GM12873 (cell line): ENCODE measurements around the gene CYSTM1.

Experiments used
- TF ChIP-seq, protein P1 (sequence below): IDR thresholded peaks from 2 replicates; pipeline ENCODE4 v1.5.1; 2012; ENCODE audit warnings: low read depth, mild to moderate bottlenecking, moderate library complexity, low read length, control low read depth; ENCODE audit not compliant: insufficient read depth; ENCODE audit errors: missing control alignments

The CYSTM1 gene

DNA sequence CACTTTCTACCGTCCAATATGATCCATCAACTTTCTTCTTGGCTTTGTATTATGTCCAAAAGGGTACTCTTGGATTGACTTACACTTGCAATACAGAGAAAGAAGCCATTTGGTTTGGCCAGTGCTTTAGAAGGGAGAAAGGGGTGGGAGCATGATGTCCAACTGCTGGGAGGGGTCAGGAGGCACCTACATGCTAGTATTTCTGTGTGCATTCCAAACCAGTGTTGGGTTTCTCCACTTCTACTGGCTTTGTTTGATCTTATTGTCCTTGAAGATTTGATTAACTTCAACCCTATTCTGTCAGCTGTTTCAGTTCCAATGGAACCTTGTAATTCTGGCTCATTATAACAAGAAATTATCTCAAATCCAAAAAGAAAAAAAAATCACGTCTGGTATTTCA is 27.6 kb downstream of the CYSTM1 start:
- TF ChIP-seq, protein P1, sequence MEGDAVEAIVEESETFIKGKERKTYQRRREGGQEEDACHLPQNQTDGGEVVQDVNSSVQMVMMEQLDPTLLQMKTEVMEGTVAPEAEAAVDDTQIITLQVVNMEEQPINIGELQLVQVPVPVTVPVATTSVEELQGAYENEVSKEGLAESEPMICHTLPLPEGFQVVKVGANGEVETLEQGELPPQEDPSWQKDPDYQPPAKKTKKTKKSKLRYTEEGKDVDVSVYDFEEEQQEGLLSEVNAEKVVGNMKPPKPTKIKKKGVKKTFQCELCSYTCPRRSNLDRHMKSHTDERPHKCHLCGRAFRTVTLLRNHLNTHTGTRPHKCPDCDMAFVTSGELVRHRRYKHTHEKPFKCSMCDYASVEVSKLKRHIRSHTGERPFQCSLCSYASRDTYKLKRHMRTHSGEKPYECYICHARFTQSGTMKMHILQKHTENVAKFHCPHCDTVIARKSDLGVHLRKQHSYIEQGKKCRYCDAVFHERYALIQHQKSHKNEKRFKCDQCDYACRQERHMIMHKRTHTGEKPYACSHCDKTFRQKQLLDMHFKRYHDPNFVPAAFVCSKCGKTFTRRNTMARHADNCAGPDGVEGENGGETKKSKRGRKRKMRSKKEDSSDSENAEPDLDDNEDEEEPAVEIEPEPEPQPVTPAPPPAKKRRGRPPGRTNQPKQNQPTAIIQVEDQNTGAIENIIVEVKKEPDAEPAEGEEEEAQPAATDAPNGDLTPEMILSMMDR: no peak

DNA sequence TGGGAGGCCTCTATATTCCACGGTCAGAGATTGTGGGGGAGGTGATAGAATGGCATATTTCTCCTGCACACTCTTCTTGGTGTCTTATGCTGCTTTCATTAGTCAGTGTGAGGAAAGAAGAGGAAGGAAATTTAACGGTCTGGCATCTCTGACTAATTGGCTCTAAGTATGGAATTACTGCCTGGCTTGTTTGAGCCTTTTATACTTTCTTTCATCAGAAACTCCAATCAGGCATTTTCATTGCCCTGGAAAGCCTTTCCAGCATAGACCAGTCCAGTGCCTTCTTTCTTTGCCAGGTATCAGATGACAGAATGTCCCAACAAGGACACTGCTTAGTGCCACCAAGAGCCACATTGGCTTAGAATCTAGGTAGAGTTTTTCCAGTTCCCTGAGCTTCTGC is 30.2 kb downstream of the CYSTM1 start:
- TF ChIP-seq, protein P1: no peak

DNA sequence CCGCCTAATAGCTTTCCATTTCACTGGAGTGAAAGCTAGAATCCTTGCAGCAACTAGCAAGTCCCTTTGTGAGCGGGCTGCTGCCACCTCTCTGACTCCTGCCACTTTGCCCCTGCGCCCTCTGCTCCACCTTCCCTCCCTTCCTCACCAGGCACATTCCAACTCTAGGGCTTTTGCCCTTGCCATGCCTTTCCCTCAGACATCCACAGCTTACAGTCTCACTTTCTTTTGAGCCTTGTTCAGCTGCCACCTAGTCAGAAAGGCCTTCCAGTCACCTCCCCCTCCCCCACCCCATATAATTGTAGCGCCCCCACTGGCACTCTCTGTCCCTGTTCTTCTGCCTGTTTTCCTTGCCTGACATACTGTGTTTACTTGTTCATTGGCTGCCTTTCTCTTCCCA is 31.0 kb downstream of the CYSTM1 start:
- TF ChIP-seq, protein P1: no peak

DNA sequence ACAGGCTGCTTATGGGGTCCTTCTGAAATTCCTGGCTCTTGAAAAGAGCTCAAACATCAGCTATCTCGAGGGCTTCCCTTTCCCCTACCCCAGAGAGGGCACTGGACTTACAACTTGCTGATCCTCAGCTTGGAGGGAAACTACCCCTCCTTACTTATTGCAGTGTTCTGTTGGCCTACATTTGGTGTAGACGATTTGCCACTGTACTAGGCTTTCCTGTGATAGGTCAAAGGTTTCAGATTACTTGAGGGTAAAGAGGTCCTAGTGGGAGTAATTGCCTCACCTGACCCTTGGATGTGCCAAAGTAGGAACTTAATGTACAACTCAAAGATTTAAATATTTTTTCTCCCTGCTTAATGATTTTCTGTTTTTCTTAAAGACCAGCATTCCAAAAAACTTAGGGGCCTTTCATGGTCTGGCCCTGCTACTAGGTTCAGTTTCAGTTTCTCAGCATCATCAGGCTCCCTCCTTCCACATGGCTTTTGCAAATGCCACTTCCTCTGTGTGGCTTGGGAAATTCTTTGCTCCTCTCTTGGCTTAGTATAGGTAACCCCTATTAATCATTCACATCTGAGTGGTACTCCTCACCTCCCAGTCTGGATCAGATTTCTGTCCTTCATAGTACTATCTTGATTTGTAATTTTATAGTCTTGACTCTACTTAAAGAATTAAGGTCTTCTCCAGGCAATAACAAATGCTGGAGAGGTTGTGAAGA is 32.4 kb downstream of the CYSTM1 start:
- TF ChIP-seq, protein P1: no peak

DNA sequence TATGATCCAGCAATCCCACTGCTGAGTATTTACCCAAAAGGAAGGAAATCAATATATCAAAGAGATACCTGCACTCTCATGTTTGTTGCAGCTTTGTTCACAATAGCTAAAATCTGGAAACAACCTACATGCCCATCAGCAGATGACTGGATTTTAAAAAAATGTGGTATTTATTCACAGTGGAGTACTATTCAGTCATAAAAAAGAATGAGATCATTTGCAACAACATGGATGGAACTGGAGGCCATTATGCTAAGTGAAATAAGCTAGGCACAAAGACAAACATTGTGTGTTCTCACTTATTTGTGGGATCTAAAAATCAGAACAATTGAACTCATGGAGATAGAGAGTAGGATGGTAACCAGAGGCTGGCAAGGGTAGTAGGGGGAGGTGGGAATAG is 33.1 kb downstream of the CYSTM1 start:
- TF ChIP-seq, protein P1: no peak

DNA sequence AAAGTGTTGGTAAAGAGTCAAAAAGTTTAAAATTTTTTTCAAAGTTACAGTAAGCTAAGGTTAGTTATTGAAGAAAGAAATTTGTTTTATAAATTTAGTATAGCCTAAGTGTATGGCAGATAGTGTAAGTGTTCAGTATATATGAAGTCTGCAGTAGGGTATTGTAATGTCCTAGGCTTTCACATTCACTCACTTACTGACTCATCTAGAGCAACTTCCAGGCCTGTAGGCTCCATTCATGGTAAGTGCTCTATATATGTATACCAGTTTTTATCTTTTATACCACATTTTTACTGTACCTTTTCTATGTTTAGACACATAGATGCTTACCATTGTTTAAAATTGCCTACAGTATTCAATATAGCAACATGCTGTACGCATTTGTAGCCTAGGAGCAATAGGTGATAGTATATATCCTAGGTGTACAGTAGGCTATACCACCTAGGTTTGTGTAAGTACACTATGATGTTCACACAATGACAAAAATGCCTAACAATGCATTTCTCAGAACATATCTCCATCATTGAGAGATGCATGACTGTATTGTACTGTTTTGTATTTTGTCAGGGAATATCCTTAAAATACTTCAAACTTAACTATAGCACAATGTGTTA is 38.5 kb downstream of the CYSTM1 start:
- TF ChIP-seq, protein P1: no peak

DNA sequence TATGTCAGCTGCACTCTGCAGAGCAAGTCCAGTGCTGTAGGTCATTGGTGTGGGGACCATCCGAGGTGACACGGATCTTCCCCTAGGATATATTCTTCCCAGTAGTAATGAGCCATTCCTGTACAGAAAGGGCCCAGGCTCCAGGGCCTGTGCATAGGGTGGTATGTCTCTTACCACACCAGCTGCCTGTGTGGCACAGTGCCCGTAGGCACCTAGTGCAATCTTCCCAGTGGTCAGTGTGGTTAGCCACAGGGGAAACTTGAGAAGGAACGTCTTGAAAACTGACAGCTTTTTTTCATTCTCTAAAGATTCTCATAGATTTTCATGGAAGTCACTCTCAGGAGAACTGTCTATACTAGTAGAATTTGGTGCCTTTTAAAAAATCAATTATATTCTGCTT is 39.8 kb downstream of the CYSTM1 start:
- TF ChIP-seq, protein P1: no peak
